Adrenal gland (tissue), 5 donors: ENCODE data around the gene DGKK.

Source experiments
- POLR2A ChIP-seq, 2 donors: fragments of 450-650 bp; IDR thresholded peaks; one replicate each; pipeline ENCODE4 v1.6.1; 2017; ENCODE audit warnings: antibody characterized with exemption in 2 of 2, mild to moderate bottlenecking in 2 of 2, moderate library complexity in 1 of 2
- TF ChIP-seq, protein P1 (sequence below), 6 experiments: fragments of 450-650 bp in 4 of 6; fragments of 200-600 bp in 2 of 6; sonication (generic) in 1 of 6; IDR thresholded peaks; 1 replicate in 5 of 6; 2 replicates in 1 of 6; pipeline versions ENCODE4 v1.5.1 to v1.8.0; 2016 to 2021; ENCODE audit warnings: antibody characterized with exemption in 6 of 6, mild to moderate bottlenecking in 2 of 6, moderate library complexity in 1 of 6
- donor health status: DM: no; HTN: no; CAD: no.

- TF ChIP-seq, protein P1, sequence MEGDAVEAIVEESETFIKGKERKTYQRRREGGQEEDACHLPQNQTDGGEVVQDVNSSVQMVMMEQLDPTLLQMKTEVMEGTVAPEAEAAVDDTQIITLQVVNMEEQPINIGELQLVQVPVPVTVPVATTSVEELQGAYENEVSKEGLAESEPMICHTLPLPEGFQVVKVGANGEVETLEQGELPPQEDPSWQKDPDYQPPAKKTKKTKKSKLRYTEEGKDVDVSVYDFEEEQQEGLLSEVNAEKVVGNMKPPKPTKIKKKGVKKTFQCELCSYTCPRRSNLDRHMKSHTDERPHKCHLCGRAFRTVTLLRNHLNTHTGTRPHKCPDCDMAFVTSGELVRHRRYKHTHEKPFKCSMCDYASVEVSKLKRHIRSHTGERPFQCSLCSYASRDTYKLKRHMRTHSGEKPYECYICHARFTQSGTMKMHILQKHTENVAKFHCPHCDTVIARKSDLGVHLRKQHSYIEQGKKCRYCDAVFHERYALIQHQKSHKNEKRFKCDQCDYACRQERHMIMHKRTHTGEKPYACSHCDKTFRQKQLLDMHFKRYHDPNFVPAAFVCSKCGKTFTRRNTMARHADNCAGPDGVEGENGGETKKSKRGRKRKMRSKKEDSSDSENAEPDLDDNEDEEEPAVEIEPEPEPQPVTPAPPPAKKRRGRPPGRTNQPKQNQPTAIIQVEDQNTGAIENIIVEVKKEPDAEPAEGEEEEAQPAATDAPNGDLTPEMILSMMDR (IDR thresholded peaks at IDR 0.05) = no peak
- no peak for TF ChIP-seq POLR2A (IDR thresholded peaks at IDR 0.05)
Measured at GRCh38 chrX:50402886-50403285, 67.7 kb downstream of the DGKK start.
